IPS-18a (cell line): Measurements from ENCODE around the gene CP.

Source experiments
- H3K27ac ChIP-seq: one replicate; pipeline ENCODE4 v1.5.1; 2013; ENCODE audit warnings: low read length
- H3K27me3 ChIP-seq: one replicate; pipeline ENCODE4 v1.6.1; 2013; ENCODE audit warnings: mild to moderate bottlenecking, low read length; ENCODE audit not compliant: control insufficient read depth, insufficient read depth
- H3K36me3 ChIP-seq: one replicate; pipeline ENCODE4 v1.6.1; 2013; ENCODE audit warnings: low read depth, low read length; ENCODE audit not compliant: control insufficient read depth
- H3K4me1 ChIP-seq: one replicate; pipeline ENCODE4 v1.6.1; 2013; ENCODE audit warnings: low read depth, low read length; ENCODE audit not compliant: control insufficient read depth
- H3K4me3 ChIP-seq: one replicate; pipeline ENCODE4 v1.5.1; 2013; ENCODE audit warnings: low read length
- H3K9ac ChIP-seq: one replicate; pipeline ENCODE4 v1.6.1; 2013; ENCODE audit warnings: mild to moderate bottlenecking, low read length, moderate library complexity
- H3K9me3 ChIP-seq: one replicate; pipeline ENCODE4 v1.6.1; 2013; ENCODE audit warnings: low read depth, low read length; ENCODE audit not compliant: control insufficient read depth

CP gene

DNA sequence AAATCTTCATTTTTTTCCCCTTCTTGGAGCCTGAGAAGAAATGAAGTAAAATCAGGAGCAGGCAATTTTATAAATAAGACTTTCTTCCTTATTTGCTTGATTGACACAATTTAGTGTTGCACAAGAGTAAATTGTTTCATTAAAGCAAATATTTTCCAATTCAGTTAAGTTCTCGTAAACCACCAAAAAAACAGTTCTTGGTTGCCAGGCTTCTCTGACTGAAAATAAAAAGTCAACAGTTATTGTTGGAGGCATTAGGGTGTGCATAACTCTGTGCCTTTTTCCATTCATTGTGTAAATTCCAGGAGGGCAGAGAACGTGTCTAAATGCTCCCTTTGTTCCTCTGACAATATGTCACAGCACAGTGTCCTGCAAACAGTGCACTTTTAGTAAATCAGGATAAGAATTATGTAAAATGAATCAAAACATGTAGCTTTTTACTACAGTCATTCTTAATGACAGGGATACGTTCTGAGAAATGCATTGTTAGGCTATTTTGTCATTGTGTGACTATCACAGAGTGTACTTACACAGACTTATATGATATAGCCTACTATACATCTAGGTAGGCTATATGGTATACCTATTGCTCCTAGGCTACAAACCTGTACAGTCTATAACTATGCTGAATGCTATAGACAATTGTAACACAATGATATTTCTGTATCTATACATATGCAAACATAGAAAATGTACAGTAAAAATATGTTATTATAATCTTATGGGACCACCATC, at the start of gene CP:
CP (minus strand) TSS at position 47 of the 735 bp plus-strand sequence; CDS start at position 10, 37 bp downstream.
- no peaks in the 10 kb centered on the region for H3K9me3 ChIP-seq
- no peak within 1 kb of the TSS for H3K27ac ChIP-seq
- H3K4me1 ChIP-seq = peaks cover 10% of the 10 kb centered on the region
- no peaks in the 10 kb centered on the region for H3K36me3 ChIP-seq
- H3K4me3 ChIP-seq = no peak within 1 kb of the TSS
- no peak within 1 kb of the TSS for H3K9ac ChIP-seq
- H3K27me3 ChIP-seq = no peaks in the 10 kb centered on the region

DNA sequence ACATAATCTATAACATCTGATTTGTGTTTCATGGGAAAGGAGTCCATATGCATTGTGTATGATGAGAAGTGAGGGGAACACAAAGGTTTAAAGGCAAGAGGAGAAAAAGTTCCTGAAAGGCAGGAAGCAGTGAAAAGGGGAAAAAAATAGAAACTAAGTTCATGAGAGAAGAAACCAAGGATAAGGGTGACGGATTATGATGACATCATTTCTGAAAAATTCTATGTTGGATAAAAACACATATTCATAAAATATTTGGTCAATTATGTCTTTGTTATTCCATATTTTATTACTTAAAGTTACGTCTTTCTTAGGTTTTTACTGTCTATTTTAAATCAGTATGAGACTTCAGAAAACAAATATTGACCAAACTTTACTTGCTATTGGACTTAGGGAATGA, 48.6 kb upstream of the CP start:
- H3K9me3 ChIP-seq = no peaks in the 10 kb centered on the region
- H3K4me1 ChIP-seq = no peaks in the 10 kb centered on the region
- H3K27ac ChIP-seq = no peak overlapping the region
- no peaks in the 10 kb centered on the region for H3K27me3 ChIP-seq
- H3K4me3 ChIP-seq = no peak overlapping the region
- H3K36me3 ChIP-seq = no peaks in the 10 kb centered on the region
- no peak overlapping the region for H3K9ac ChIP-seq

DNA sequence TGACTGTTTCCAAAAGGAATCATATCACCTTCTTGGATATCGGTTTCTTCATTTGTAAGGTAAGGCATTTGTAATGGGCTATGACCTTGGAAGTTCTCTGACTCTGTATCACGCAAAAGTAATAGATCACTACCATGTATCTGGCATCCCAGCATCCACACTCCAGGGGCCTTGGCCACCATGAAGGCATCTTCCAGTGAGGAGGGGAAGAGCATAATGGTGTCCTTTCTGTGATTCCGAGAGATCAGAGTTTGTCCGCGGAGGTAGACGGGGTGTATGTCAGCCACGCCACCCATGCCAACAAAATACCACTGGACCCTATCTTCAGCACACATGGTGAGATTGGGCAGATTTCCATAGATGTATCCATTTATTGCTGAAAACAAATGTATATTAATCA, 48.1 kb upstream of the CP start:
- no peak overlapping the region for H3K27ac ChIP-seq
- no peak overlapping the region for H3K9ac ChIP-seq
- no peak overlapping the region for H3K4me3 ChIP-seq

DNA sequence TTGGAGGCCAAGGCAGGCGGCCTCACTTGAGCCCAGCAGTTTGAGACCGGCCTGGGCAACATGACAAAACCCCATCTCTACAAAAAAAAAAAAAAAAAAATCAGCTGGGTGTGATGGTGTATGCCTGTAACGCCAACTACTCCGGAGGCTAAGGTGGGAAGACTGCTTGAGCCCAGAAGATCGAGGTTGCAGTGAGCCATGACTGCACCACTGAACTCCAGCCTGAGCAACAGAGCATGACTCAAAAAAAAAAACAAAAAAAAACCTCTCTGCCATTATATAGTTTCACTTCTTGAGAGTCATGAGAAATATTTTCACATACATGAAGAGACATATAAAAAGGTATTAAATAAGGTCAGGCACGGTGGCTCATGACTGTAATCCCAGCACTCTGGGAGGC, 45.9 kb upstream of the CP start:
- Histone ChIP-seq H3K9me3 (no peaks in the 10 kb centered on the region), H3K27me3 (no peaks in the 10 kb centered on the region), H3K4me3 (no peak overlapping the region), H3K36me3 (no peaks in the 10 kb centered on the region), H3K4me1 (no peaks in the 10 kb centered on the region), H3K27ac (no peak overlapping the region), H3K9ac (no peak overlapping the region)

More for the DNA sequence above, 48.1 kb upstream of the CP start:
- H3K4me1 ChIP-seq = no peaks in the 10 kb centered on the region
- no peaks in the 10 kb centered on the region for H3K36me3 ChIP-seq
- H3K9me3 ChIP-seq = no peaks in the 10 kb centered on the region
- no peaks in the 10 kb centered on the region for H3K27me3 ChIP-seq

DNA sequence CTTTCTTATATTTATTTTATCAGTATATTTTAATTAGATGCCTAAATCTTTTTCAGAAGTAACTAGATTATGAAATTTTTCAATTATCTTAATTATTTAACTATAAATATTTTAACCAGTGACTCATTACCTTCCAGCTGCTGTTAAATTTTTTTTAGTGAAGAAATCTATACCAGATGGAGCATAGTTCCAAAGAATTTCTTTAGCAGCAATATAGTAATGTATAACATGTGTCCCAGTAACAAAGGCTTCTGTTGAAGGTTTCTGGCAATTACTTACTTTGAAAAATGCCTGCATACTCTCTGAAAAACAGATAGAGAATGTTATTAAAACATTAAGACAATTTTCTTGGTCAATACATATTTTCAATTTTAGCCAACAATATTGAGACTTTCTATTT, 45.1 kb upstream of the CP start:
- Histone ChIP-seq H3K4me1 (no peaks in the 10 kb centered on the region), H3K9me3 (no peaks in the 10 kb centered on the region), H3K4me3 (no peak overlapping the region), H3K36me3 (no peaks in the 10 kb centered on the region), H3K27me3 (no peaks in the 10 kb centered on the region), H3K9ac (no peak overlapping the region), H3K27ac (no peak overlapping the region)

DNA sequence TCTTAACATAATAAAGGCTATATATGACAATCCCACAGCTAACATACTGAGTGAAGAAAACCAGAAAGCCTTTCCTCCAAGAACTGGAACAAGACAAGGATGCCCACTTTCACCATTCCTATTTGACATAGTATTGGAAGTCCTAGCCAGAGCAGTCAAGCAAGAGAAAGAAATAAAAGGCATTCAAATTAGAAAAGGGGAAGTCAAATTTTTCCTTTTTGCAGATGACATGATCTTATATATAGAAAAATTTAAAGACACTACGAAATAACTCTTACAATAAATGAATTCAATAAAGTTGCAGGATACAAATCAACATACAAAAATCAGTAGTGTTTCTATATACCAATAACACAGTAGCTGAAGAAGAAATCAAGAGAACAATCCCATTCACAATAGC, 42.2 kb upstream of the CP start:
- H3K27me3 ChIP-seq = no peaks in the 10 kb centered on the region
- H3K9ac ChIP-seq = no peak overlapping the region
- no peaks in the 10 kb centered on the region for H3K9me3 ChIP-seq
- no peaks in the 10 kb centered on the region for H3K4me1 ChIP-seq
- H3K36me3 ChIP-seq = no peaks in the 10 kb centered on the region
- H3K27ac ChIP-seq = no peak overlapping the region
- no peak overlapping the region for H3K4me3 ChIP-seq

DNA sequence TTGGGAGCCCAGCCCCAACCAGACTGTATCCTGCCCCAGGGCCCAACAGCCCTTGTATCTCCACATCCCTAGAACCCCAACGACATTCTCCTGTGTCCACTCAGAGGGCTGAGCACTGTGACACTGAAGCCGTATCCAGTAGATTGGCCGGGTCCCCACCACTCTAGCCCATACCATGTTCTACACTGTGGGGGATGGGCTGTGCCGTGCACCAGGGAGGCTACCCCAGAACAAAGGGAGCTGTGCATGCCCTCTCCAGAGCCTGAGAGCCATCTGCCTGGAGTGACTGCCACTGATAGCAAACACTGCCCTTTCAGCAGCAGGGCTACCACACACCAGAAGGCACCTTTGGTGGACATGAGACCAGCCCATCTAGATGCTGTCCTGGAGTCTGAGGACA, 37.1 kb upstream of the CP start:
- H3K9me3 ChIP-seq = no peaks in the 10 kb centered on the region
- H3K36me3 ChIP-seq = no peaks in the 10 kb centered on the region
- H3K27me3 ChIP-seq = no peaks in the 10 kb centered on the region
- no peak overlapping the region for H3K4me3 ChIP-seq
- H3K27ac ChIP-seq = no peak overlapping the region
- no peaks in the 10 kb centered on the region for H3K4me1 ChIP-seq
- no peak overlapping the region for H3K9ac ChIP-seq

DNA sequence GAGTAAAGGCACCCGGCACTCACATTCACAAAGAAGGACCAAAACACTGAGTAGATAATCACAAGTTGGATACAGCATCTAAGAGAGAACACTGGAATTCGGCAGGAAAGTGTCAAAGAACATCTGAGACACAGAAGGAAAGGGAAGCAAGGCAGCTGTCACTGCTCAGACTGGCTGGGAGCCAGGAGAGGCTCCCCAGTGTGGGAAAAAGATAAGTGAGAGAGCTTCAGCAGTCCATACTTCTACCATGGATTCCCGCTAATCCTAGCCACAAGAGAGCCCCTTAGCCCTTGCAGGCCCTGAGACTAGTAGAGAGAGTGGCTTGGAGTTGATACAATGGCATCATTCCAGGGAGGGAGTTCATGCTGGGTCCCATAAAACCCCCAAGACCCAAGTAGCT, 36.7 kb upstream of the CP start:
- Histone ChIP-seq H3K27me3 (no peaks in the 10 kb centered on the region), H3K9me3 (no peaks in the 10 kb centered on the region), H3K27ac (no peak overlapping the region), H3K4me3 (no peak overlapping the region), H3K4me1 (no peaks in the 10 kb centered on the region), H3K36me3 (no peaks in the 10 kb centered on the region), H3K9ac (no peak overlapping the region)

DNA sequence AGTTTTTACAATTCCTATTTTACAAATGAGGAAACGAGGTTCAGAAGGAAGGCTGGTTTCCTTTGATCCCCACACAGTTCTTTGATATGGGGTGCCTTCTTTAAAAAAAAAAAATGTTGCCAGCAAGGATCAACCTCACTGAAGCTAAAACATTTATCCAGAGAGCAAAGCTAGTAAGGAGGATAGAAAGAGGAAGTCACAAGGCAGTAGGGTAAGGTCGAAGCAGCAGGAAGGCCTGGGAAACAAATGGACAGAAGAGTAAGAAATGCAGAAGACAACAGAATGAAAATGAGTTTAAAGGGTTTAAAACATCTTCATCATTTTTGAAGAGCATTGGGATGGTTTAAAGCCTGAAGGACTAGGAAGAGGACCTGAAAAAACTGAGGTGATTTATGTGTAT, 30.6 kb upstream of the CP start:
- H3K27me3 ChIP-seq = no peaks in the 10 kb centered on the region
- H3K4me3 ChIP-seq = no peak overlapping the region
- no peaks in the 10 kb centered on the region for H3K9me3 ChIP-seq
- H3K9ac ChIP-seq = no peak overlapping the region
- H3K27ac ChIP-seq = no peak overlapping the region
- H3K36me3 ChIP-seq = no peaks in the 10 kb centered on the region
- H3K4me1 ChIP-seq = peaks cover 19% of the 10 kb centered on the region

DNA sequence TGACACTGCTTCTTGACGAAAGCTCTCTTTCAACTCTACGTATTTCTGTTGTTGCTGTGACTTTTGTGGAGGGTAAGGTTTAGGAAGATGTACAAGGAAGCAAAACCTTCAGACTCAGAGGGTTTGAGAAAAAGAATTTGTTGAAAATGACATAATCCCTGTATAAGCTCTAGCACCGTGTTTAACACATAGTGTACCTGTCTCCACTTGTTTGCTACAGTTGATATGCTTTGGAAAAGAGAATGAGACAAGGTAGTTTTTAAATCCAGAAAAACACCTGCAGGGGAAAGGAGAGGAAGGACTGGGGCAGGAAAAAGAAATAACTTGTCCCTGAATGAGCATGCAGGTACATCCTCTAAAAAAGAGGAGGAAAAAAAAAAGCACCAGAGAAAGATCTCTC, 29.6 kb upstream of the CP start:
- Histone ChIP-seq H3K9ac (no peak overlapping the region), H3K27ac (no peak overlapping the region), H3K4me1 (peaks cover 19% of the 10 kb centered on the region)

DNA sequence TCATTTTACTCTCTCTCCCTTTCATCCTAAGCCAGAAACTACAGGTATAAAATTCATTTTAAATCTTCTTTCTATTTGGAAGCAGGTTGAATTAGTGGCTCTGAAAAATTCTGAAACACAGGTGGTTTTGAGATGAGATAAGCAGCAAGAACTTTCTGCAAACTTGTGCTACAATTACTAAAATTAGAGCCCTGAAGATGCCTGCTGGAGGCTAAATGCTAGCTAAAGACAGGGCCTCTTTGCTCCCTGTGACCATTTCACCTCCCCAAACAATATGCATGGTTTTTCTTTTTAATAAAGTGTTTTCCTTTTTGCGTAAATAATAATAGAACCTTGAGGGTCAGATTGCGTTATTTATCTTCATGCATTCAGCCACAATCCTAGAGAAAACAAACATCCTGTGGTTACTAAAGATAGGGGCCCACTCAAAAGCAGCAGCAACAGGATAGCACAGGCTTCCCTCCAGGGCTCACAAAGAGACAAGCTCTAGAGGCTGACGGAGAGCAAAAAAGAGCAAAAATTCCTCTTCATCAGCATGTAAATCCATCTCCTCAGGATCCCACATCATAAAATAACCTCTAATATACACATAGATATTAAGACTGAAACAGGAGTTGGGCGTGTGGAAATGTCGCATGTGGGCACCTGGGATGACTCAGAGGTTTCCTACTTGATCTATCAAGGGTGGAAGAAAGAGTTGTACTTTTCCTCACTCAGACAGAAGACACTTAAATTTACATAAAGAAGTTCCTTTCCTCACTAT, 26.5 kb upstream of the CP start:
- Histone ChIP-seq H3K9ac (no peak overlapping the region), H3K36me3 (no peaks in the 10 kb centered on the region), H3K9me3 (no peaks in the 10 kb centered on the region), H3K27ac (no peak overlapping the region), H3K27me3 (peaks cover 6% of the 10 kb centered on the region), H3K4me3 (no peak overlapping the region), H3K4me1 (peaks cover 19% of the 10 kb centered on the region)

More for the DNA sequence above, 29.6 kb upstream of the CP start:
- no peaks in the 10 kb centered on the region for H3K9me3 ChIP-seq
- H3K4me3 ChIP-seq = no peak overlapping the region
- H3K27me3 ChIP-seq = peaks cover 3% of the 10 kb centered on the region
- H3K36me3 ChIP-seq = no peaks in the 10 kb centered on the region
